Stimulated activated CD8-positive, alpha-beta memory T cell treated with anti-CD3 and anti-CD28 coated beads, Interleukin-7, amount 100 ng/mL, for 24 hours (primary cell): ENCODE data around the gene CCDC137.
"Not testable (repeated sequence)": the region's sequence is repeated elsewhere in the genome, so short reads cannot be mapped to it uniquely, and the experiment has no call there.

Experiments
- DNase-seq: peaks from one replicate; pipeline ENCODE4 v3.0.0-alpha.2; 2020; ENCODE audit warnings: low read depth

Gene CCDC137, protein sequence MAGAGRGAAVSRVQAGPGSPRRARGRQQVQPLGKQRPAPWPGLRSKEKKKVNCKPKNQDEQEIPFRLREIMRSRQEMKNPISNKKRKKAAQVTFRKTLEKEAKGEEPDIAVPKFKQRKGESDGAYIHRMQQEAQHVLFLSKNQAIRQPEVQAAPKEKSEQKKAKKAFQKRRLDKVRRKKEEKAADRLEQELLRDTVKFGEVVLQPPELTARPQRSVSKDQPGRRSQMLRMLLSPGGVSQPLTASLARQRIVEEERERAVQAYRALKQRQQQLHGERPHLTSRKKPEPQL

DNA sequence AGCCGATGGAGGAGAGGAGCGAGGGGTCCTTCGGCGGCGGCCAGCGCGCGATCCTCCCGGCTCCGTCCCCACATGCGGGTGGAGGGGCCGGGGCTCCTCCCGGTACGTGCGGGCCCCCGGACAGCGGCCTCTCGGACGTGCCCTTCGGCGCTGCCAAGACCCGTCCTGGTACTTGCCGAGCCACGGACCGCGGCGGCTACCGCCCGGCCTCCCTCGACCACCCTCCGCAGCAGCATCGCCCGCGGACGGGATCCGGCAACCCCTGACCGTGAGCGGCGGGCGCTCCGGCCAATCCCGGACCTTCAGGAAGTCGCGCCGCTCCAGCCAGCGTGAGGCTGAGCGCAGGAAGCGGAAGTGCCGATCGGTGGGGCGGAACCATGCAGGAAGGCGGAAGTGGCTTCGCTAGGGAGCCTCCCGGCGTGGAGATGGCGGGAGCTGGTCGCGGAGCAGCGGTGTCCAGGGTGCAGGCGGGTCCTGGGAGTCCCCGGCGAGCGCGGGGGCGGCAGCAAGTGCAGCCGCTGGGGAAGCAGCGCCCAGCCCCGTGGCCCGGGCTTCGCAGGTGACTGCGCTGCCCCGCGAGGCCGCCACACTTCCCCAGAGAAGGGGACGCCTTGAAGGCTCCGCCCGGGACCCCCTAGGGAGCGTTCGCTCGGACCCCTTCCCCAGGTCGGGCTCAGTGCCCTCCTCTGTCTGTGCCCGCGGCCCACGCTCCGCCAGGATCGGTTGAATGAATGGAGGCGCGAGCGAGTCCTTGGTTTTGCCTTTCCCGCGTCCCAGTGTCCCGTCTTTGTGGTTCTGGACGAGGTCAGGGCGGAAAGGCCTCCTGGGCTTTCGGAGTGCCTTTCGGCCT lies at the start of gene CCDC137, which contains the start of gene OXLD1:
CCDC137 (plus strand) TSS at position 396 of the 850 bp plus-strand sequence; CDS start at position 426, 30 bp downstream.
OXLD1 (minus strand) TSS at position 264 of the 850 bp plus-strand sequence; CDS start at position 236, 28 bp downstream.
- peak; percentile 86 for DNase-seq

DNA sequence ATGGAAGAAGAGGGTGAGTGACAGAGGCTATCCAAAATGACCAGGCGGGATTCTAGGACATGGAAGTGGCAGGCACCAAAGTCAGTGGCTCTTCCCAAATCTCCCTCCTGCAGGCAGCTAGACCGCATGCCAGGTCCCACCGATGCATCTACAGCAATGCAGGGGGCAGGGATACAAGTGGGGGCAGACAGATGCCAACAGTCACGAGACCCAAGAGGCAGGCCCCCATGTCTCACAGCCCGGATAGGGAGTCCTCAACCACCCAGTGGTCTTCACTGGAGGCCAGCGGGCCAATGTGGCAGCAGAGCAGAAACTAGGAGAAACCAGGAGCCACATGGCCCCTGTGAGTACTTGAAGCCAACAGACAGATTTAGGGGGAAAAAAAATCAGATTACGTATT lies 49.7 kb upstream of the CCDC137 start:
- DNase-seq = no peak

DNA sequence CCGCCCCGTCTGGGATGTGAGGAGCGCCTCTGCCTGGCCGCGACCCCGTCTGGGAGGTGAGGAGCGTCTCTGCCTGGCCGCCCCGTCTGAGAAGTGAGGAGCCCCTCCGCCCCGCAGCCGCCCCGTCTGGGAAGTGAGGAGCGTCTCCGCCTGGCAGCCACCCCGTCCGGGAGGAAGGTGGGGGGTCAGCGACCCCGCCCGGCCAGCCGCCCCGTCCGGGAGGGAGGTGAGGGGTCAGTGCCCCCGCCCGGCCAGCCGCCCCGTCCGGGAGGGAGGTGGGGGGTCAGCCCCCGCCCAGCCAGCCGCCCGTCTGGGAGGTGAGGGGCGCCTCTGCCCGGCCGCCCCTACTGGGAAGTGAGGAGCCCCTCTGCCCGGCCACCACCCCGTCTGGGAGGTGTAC lies 48.2 kb upstream of the CCDC137 start:
- DNase-seq = not testable (repeated sequence)

DNA sequence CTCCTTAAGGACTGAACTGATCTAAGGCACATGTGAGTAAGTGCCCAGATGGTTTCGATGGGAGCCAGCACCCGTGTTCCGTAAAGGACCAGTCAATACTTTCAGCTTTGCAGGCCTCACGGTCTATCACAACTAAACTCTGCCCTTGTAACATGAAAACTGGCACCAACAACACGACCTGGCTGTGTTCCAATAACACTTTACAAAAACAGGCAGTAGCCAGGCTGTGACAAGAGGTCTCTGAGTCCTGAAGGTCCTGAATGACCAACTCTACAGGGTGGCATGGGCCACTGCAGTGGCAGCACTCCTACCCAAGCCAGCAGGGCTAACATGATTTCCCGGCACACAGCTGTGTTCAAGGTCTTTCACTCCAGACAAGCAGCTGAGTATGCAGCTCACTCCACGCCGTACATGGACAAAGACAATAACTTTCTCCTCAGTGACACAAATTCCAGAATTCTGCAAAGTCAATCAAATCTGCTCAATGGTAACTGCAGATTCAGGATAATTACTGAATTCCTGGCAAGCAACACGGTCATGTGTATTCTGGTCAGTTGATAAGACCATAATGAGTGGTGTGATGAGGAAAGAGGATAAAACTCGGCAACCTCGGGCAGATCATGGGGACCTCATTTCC lies 44.9 kb upstream of the CCDC137 start:
- DNase-seq = no peak

DNA sequence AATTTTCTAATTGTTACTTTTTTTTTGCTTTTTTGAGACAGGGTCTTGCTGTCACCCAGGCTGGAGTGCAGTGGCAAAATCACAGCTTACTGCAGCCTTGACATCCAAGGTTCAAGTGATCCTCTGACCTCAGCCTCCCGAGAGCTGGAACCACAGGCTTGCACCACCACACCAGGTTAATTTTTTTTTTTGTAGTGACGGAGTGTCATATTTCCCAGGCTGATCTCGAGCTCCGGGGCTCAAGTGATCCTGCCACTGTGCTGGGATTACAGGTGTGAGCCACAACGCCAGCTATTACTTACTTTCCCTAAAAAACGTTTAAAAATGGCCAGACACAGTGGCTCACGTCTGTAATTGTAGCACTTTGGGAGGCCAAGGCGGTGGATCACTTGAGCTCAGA lies 36.3 kb upstream of the CCDC137 start:
- no peak for DNase-seq

DNA sequence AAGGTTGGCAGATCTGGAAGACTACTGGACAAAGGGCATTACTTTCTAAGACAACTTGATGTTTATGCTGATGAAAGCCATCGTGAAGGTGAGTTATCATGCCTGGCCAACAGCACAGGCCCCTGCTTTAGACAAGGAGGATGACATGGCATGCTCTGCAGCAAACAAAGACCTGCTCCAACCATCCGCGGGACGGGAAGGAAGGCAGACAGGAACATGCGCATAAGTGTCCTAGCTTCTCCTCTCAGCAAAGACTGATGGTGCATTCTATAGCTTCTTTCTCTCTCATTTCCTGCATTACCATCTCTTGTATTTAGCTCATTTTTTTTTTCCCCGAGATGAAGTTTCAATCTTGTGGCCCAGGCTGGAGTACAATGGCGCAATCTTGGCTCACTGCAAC lies 35.1 kb upstream of the CCDC137 start:
- no peak for DNase-seq

DNA sequence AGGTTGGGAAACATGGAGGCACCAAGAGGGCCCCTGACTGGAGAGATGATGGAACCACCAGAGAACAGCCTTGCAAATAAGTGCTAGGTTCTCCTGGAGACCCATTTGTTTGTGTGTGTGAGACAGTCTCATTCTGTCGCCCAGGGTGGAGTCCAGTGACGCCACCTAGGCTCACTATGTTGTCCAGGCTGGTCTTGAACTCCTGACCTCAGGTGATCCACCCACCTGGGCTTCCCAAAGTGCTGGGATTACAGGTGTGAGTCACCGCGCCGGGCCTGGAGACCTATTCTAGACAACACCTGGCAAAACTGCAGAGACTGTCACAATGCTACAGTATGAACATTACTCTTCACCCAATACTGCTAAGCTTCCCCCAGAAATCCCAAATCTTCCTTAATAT lies 31.1 kb upstream of the CCDC137 start:
- DNase-seq = no peak

DNA sequence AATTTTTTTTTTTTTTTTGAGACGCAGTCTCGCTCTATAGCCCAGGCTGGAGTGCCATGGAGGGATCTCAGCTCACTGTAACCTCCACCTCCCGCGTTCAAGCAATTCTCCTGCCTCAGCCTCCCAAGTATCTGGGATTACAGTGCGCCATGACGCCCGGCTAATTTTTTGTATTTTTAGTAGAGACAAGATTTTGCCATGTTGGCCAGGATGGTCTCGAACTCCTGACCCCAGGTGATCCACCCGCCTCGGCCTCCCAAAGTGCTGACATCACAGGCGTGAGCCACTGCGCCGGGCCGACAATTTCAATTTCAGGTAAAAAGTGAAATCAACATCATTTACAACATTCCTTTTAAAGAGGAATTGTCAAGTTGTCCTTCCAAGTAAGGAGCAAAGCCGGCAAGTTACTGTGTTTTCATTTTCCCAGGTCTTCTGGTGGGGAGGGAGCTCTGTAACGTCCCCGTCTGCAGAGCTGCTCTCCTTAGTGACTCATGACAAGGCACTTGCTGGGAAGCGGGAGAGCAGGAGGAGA lies 30.5 kb upstream of the CCDC137 start:
- no peak for DNase-seq

DNA sequence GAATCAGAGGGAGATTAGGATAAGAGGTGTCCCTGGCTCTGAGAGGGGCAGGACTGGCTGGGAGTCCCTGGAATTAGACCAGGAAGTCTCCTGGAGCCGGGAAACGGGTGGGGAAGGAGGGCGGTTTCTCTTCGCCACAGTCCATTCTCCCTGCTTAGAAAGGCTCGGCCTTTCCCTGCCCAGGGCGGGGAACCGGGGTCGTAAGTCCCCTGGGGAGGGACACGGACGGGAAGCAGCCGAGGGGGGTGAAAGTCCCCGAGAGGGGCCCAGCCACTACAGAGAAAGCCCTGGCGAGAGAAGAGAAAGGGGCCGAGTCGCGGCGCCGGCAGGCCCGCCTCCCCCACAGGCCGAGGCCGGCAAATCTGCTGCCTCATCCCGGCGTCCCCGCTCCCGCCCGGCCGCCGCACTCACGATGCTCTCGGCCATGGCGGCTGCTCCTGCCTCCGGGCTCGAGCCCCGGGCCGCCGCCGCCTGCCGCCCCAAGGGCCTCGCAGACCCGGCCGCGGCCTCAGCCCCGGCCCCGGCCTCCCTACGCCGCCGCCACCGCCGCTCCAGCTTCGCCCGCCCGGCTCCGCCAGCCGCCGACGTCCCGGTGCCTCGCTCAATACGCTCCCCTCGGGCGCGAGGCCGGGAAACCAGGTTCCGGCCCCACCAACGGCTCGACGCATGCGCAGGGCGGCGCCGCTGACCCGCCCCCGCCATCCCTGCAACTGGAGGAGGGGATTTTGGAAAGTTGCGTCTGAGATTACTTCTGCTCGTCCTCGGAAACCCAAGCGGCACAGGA lies 29.8 kb upstream of the CCDC137 start, which contains the start of the genes NPLOC4 and TSPAN10:
NPLOC4 (minus strand) TSS at position 608 of the 784 bp plus-strand sequence; CDS start at position 426, 182 bp downstream.
TSPAN10 (plus strand) TSS at position 692 of the 784 bp plus-strand sequence. CDS start 5,217 bp downstream, outside the sequence.
- peak; percentile 74 for DNase-seq

DNA sequence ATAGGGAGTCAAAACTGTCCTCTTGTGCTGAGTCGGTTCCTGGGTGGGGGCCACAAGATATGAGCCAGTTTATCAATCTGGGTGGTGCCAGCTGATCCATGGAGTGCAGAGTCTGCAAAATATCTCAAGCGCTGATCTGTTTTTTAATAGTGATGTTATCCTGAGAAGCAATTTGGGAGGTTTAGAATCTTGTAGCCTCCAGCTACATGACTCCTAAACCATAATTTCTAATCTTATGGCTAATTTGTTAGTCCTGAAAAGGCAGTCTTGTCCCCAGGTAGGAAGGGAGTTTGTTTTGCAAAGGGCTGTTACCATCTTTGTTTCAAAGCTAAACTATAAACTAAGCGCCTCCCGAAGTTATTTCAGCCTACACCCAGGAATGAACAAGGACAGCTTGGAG lies 27.9 kb upstream of the CCDC137 start:
- DNase-seq = no peak

DNA sequence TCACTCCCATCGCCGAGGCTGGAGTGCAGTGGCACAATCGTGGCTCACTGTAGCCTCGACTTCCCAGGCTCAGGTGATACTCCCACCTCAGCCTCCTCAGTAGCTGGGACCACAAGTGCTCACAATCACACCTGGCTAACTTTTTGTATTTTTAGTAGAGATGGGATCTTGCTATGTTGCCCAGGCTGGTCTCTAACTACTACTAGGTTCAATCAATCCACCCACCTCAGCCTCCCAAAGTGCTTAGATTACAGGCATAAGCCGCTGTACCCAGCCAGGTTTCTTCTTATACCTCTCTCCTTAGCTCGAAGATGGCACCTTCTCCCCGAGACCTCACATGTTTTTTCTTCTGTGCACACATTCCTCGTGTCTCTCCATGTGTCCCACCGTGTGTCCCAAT lies 26.5 kb upstream of the CCDC137 start:
- no peak for DNase-seq

DNA sequence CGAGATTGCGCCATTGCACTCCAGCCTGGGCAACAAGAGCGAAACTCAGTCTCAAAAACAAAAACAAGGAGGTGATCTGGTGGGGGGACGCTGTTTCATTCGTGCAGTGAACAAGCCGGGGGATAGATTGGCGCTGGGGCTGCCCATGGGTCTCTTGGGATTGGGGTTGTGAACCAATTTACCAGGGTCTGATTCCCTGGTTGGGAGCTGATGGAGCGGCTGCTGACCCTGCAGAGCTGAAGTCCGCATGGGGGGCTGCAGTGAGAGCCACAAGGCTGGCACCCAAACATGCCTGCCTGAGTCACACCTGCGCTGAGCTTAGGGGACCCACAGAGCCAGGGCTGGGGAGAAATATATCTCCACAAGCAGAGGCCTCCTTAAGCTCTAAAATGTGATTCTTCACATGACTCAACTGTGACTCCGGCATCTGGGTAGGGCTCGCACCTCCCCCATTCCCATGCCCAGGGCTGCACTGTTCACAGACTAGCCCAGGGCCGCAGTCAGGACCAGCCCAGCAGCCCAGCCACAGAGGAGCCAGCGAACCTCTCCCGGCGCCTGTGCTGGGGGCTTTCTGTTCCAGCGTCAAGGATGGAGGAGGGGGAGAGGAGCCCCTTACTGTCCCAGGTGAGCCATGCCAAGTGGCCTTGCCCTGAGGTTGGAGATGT lies 24.6 kb upstream of the CCDC137 start:
- DNase-seq = no peak

DNA sequence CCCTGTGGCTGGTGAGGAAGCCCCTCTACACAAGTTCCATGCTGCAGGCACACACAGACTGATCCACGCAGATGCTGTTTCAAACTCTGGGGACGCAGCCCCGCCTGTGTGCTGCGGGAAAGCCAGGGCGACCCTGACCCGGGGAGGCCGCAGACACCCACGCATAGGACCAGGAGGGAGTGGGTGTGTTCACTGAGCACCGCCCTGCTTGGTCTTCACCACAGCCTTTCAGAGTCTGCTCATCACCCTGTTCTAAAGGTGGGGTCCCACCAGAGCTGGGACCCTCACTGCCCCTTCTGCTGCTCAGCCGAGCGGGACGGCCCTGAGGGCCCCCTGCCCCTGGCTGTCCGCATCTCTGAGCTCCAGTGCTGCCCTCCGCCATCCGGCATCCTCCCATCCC lies 22.0 kb upstream of the CCDC137 start:
- DNase-seq = no peak

DNA sequence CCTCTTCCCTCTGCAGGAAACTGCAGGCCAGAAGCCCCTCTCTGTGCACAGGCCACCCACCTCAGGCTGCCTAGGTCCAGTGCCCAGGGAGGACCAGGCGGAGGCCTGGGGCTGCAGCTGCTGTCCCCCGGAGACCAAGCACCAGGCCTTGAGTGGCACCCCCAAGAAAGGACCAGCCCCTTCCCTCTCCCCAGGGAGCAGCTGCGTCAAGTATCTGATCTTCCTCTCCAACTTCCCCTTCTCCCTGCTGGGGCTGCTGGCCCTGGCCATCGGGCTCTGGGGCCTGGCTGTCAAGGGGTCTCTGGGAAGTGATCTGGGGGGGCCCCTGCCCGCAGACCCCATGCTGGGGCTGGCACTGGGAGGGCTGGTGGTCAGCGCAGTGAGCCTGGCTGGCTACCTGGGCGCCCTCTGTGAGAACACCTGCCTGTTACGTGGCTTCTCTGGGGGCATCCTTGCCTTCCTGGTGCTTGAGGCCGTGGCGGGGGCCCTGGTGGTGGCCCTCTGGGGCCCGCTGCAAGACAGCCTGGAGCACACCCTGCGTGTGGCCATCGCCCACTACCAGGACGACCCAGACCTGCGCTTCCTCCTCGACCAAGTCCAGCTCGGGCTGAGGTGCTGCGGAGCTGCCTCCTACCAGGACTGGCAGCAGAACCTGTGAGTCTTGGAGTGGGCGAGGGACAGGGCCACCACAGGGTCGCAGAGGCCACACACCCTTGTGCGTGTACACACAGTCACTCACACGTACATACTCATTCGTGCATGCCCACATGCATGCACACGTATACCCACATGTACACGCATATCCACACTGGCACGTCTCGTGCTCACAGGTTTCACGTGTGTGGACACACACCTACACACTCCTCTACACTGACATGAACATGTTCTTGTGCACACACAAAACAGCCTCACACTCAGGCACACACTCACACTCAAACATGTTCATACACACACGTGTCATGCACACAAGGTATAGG lies 21.3 kb upstream of the CCDC137 start:
- DNase-seq = no peak

DNA sequence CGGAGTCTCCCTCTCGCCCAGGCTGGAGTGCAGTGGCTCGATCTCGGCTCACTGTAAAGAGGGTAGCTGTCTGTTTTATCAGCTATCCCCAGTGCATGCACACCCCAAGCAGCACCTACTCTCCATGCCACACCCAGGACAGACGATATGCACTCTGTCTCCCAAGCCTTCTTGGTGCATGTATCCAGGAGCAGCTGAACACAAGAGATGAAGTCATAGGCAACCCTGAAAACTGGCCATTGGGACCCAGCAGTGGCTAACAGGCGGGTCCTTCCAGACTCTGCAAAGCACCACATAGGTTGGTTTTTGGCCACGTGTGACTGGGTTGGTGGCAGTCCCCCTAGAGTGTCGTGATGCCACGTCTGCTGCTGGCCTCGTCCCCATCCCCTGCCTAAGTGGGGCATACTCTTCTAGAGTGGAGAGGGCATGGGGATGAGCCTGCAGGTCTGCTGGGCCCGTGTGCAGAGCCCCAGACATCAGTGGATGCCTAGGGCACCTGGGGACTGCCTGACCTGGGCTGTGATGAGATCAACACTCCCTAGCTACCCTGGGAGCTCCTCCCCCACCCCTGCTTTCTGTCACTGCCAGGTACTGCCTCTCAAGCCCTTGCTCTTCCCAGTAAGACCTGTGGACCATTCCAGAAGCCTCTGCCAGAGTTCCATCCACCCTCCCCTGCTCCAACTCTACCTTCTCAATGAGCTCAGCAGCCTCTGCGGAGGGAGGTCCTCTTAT lies 19.5 kb upstream of the CCDC137 start:
- DNase-seq = no peak

DNA sequence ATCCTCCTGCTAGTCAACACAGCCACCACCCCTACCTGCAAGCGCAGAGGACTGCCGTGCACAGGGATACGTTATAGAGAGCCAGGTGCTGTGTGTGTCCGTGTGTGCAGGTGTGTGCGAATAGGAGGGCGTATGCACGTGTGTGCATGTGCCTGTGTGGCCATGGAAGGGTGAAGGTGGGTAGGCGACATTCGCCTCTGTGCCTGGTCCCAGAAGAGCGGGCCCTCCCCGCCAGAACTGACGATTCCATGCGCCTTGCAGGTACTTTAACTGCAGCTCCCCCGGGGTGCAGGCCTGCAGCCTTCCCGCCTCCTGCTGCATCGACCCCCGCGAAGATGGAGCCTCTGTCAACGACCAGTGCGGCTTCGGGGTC lies 18.9 kb upstream of the CCDC137 start:
- DNase-seq = no peak

DNA sequence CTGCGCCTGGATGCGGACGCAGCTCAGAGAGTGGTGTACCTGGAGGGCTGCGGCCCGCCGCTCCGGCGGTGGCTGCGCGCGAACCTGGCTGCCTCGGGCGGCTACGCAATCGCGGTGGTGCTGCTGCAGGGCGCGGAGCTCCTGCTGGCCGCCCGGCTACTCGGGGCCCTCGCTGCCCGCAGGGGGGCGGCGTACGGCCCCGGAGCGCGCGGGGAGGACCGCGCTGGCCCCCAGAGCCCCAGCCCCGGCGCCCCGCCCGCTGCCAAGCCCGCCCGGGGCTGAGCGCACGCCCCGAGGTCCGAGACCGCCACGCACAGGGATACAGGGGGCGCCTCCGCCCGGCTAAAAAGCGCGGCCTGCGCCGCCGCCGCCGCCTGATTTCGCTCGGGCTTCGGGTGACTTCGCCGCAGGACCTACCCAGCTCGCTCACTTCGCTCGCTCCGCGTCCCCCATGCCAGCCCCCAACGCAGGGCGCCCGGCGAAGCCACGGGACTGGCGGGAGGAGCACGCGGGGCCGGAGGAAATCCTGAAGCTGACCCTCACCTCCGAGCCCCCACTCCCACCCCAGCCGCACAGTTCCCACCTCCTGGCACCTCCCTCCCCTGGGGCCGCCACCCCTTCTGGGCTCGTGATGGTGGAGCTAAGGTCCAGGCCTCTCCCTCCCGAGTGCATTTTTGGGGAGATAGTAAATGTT lies 18.4 kb upstream of the CCDC137 start:
- DNase-seq = no peak

DNA sequence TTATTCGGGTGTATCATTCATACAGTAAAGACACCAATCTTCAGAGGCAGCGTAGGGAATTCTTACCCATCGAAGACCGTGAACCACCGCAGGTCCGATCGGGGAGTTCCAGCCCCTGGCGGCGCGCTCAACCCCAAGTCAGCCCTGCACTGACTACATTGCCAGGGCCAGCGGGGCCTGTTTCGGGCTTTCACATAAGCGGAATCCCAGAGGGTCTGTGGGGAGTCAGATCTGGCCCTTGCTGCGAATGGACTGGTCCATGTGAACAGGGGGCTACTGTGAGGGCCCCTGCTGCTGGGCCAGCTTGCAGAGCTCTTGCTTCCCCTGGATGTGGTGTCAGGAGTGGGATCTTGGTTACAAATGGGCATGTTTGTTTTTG lies 17.8 kb upstream of the CCDC137 start:
- no peak for DNase-seq
